ENCODE data around the gene PRDM2.

Gene PRDM2

GRCh38 chr1:13838236-13838635 is 138.2 kb downstream of the PRDM2 start:
- DNase-seq (ENCODE audit: low spot score), result no peak

DNA sequence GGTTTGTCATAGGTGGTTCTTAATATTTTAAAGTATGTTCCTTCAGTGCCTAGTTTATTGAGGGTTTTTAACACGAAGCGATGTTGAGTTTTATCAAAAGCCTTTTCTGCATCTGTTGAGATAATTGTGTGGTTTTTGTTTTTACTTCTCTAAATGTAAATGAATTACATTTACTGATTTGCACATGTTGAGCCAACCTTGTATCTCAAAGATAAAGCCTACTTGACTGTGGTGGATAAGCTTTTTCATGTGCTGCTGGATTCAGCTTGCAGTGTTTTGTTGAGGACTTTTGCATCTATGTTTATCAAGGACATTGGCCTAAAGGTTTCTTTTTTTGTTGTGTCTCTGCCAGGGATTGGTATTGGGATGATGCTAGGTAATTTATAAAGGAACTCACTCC is 142.5 kb downstream of the PRDM2 start:
- no peak for DNase-seq (ENCODE audit: low spot score)

- no peak for DNase-seq (ENCODE audit: low spot score)
Observed at GRCh38 chr1:13851726-13852125, 151.7 kb downstream of the PRDM2 start.

GRCh38 chr1:13855554-13855953 is 155.6 kb downstream of the PRDM2 start:
- no peak for DNase-seq (ENCODE audit: low spot score)

DNA sequence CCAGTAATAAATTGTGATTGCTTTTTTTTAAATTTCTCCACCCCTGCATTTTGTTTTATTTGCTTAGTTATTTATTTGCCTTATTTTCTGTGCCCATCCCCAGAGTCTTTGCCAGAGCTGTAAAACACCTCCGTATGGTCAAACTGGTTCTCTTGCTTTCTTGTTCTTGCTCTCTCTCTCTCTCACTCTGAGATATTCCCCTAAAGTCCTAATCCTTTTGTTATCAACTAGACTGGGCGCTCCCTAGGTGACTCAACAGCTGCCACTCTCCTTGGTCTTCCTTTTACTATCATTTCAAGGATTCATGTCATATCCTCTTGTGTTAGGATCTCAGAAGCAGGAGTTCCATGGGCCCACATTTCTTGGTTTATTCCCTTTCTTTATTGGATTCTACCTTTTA is 160.0 kb downstream of the PRDM2 start:
- DNase-seq (ENCODE audit: low spot score), result no peak

GRCh38 chr1:13864760-13865159 is 164.8 kb downstream of the PRDM2 start:
- no peak for DNase-seq (ENCODE audit: low spot score)

- DNase-seq (ENCODE audit: low spot score), result no peak
Observed at GRCh38 chr1:13865851-13866250, 165.9 kb downstream of the PRDM2 start.

DNA sequence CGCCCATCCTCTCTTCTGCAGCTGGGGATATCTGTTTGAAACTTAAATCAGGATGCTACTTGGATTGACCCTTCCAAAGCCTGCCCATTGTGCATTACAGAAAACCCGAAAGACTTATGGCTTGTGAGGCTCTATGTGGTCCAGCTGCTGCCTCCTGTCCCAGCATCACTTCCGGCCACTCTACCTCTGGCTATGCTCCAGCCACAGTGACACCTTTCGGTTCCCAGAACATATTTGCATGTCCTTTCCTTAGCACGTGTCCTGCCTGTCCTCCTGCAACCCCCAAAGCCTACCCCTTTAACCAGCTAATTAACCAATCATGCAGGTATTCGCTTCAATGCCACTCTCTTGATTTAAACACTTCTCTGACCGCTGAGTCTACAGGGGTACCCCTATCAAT is 167.6 kb downstream of the PRDM2 start:
- no peak for DNase-seq (ENCODE audit: low spot score)

DNA sequence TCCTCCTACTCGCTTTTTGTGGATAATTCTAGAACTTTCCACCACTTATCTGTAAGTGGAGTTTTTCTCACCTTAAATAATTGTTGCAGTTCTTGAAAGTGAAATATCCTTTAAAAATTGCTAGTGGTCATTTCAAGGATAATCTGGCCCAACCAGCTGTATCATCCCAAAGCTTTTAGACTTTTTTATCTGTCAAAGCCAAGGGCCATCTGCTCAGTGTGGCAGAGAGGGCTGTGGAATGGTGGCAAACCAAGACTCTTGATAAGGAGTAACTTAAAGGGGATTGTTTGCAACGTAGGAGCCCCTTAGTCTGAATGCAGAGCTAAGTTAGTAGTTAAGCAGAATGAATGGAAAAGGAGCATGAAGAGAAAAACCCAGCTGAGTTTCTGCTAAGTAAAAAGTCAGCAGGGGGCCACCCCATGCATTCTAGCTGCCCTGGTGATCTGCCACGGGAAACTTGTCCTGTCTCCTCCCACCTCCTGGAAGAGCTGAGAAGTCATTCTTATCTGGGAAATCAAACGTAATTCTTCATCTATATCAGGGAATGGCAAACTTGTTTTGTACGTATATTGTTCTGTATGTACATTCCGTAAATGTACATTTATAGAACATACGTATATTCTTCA is 169.3 kb downstream of the PRDM2 start:
- DNase-seq (ENCODE audit: low spot score), result no peak

- no peak for DNase-seq (ENCODE audit: low spot score)
Observed at GRCh38 chr1:13871413-13871812, 171.4 kb downstream of the PRDM2 start.

GRCh38 chr1:13871886-13872285 is 171.9 kb downstream of the PRDM2 start:
- DNase-seq (ENCODE audit: low spot score), result no peak

GRCh38 chr1:13873032-13873431 is 173.0 kb downstream of the PRDM2 start:
- DNase-seq (ENCODE audit: low spot score), result no peak

Data from activated CD4-positive, alpha-beta T cell treated with anti-CD3 and anti-CD28 coated beads, Interleukin-2, Interleukin-4, amounts not matched to agents 100 ng/mL and 50 ng/mL, durations not matched to agents 16 hours and 8 hours (primary cell).